Neural crest cell (in vitro differentiated cells): Measurements from ENCODE around the gene MEIOSIN. TPM values are rescaled to one million over a fixed set of nuclear protein-coding genes. Genes with fewer than 3 reads are reported as not detected.
"Not testable (repeated sequence)": the region's sequence is repeated elsewhere in the genome, so short reads cannot be mapped to it uniquely, and the experiment has no call there.

Source experiments
- DNase-seq: peaks from one replicate; pipeline ENCODE4 v3.0.0; 2021; ENCODE audit warnings: low read depth, mixed read lengths, low spot score
- H3K27ac Mint-ChIP-seq: one replicate; pipeline ENCODE4 v1.8.0; 2021; ENCODE audit warnings: mild to moderate bottlenecking, mixed read lengths; ENCODE audit not compliant: unreplicated experiment
- H3K27me3 Mint-ChIP-seq: 2 replicates; pipeline ENCODE4 v1.8.0; 2021; ENCODE audit warnings: low read depth, mild to moderate bottlenecking, mixed read lengths
- H3K36me3 Mint-ChIP-seq: 2 replicates; pipeline ENCODE4 v1.8.0; 2021; ENCODE audit warnings: low read depth, mild to moderate bottlenecking, mixed read lengths
- H3K4me1 Mint-ChIP-seq: 2 replicates; pipeline ENCODE4 v1.8.0; 2021; ENCODE audit warnings: mixed read lengths
- H3K4me3 Mint-ChIP-seq: one replicate; pipeline ENCODE4 v1.8.0; 2021; ENCODE audit warnings: mild to moderate bottlenecking, mixed read lengths
- H3K9me3 Mint-ChIP-seq: 2 replicates; pipeline ENCODE4 v1.8.0; 2021; ENCODE audit warnings: mixed read lengths
- total RNA-seq: library from RNA; stranded (reverse); gene quantifications from 2 replicates; pipeline ENCODE4 v1.2.1, GENCODE V29; 2021
- TF ChIP-seq, protein P1 (sequence below): fragments of 200-600 bp; sonication (generic); conservative IDR thresholded peaks from 2 replicates; pipeline ENCODE4 v1.5.0; 2021; ENCODE audit warnings: antibody characterized with exemption, mild to moderate bottlenecking

The MEIOSIN gene
- total RNA-seq, 1 donor from 2014 or later, result not detected

DNA sequence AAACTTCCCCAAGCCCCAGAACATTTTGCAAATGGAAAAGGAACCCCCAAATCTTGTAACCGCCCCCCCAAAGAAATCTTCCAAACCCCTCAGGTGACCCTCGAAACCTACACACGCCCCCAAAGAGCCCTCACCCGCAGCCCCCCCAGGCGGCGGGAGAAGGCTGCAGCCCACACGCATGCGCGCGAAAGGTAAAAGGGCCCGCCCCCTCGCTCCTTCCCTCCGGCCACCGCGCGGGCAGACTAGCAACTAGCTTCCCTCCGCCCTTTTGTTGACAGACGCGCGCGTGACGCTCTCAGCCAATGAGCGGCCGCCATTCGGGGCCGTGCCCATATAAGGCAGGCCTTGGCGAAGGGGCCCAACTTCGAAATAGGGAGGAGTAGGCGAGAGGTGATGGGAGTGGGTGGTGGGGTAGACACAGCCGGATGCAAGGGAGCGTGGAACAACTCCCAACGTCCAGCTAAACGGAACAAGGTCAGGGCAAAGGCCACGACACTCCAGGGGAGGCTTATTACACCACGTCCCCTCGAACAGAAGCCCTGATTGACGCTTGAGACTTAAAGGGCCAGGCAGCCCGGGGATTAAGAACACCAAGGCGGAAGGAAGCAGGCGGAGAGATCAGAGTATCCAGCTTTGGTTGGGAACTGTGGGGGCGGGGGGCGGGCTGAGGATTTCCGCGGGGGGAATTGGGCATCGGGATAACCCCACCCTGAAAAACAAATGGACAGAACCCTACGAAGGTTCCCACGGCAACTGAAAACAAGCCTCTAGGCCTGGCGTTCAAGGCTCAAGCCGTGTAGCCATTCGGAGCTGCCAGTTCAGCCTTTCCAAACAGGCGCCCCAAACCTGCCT, 15.9 kb upstream of the MEIOSIN start:
- Mint-ChIP-seq H3K36me3 (peaks cover 9% of the 10 kb centered on the region), H3K27me3 (no peaks in the 10 kb centered on the region), H3K4me3 (peak overlapping the region; percentile 96), H3K9me3 (no peaks in the 10 kb centered on the region), H3K27ac (peak overlapping the region; percentile 99), H3K4me1 (peaks cover 42% of the 10 kb centered on the region)
- DNase-seq, result peak; percentile 95
- TF ChIP-seq, protein P1, sequence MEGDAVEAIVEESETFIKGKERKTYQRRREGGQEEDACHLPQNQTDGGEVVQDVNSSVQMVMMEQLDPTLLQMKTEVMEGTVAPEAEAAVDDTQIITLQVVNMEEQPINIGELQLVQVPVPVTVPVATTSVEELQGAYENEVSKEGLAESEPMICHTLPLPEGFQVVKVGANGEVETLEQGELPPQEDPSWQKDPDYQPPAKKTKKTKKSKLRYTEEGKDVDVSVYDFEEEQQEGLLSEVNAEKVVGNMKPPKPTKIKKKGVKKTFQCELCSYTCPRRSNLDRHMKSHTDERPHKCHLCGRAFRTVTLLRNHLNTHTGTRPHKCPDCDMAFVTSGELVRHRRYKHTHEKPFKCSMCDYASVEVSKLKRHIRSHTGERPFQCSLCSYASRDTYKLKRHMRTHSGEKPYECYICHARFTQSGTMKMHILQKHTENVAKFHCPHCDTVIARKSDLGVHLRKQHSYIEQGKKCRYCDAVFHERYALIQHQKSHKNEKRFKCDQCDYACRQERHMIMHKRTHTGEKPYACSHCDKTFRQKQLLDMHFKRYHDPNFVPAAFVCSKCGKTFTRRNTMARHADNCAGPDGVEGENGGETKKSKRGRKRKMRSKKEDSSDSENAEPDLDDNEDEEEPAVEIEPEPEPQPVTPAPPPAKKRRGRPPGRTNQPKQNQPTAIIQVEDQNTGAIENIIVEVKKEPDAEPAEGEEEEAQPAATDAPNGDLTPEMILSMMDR, result no peak

DNA sequence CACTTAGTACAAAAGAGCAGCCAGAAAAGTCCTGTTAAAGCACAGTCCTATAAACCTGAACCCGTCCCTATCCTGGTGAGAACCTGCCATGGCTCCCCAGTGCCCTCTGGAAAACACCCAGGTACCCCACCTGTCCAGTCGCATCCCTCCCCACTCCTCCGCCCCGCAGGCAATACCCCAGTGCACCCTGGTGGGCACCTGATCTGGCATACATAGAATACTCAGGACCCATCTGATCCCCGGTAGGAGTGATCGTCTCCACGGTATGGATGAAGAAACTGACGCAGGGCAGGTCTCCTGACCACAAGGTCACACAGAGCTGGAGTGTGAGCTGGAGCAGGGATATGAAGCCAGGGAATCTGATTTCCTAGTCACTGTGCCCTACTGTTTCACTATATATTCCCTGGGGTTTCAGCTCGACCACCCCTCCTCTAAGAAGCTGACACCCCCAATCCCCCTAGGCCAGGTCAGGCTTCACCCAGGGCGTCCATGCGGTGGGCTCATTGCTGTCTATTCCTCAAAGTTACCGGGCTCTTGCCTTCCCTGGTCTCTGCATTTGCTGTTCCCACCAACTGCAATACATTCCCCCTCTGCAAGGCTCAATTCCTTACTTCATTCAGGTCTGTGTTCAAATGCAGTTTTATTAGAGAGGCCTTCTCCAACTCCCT, 15.1 kb upstream of the MEIOSIN start:
- Mint-ChIP-seq H3K4me1 (peaks cover 42% of the 10 kb centered on the region), H3K27ac (peak overlapping the region; percentile 99), H3K9me3 (no peaks in the 10 kb centered on the region), H3K4me3 (peak overlapping the region; percentile 96), H3K27me3 (no peaks in the 10 kb centered on the region), H3K36me3 (peaks cover 9% of the 10 kb centered on the region)
- no peak for DNase-seq
- TF ChIP-seq, protein P1, result no peak

DNA sequence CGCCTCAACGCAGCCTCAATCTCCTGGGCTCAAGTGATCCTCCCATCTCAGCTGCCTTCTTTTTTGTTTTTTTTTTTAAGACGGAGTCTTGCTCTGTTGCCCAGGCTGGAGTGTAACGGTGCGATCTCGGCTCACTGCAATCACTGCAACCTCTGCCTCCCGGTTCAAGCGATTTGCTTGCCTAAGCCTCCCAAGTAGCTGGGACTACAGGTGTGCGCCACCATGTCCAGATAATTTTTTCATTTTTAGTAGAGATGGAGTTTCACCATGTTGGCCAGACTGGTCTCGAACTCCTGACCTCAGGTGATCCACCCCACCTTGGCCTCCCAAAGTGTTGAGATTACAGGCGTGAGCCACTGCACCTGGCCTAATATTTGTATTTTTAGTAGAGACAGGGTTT, 13.2 kb upstream of the MEIOSIN start:
- not testable (repeated sequence) for H3K27me3 Mint-ChIP-seq, H3K27ac Mint-ChIP-seq, DNase-seq, H3K9me3 Mint-ChIP-seq, H3K4me3 Mint-ChIP-seq, H3K36me3 Mint-ChIP-seq
- H3K4me1 Mint-ChIP-seq, result peaks cover 38% of the 10 kb centered on the region

DNA sequence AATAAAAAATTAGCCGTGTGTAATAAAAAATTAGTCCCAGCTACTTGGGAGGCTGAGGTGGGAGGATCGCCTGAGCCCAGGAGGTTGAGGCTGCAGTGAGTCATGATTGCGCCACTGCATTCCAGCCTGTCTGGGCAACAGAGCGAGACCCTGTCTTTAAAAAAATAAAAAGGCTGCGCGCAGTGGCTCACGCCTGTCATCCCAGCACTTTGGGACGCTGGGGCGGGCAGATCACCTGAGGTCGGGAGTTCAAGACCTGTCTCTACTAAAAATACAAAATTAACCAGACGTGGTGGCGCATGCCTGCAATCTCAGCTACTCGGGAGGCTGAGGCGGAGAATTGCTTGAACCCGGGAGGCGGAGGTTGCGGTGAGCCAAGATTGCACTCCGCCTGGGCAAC, 4.6 kb upstream of the MEIOSIN start:
- not testable (repeated sequence) for DNase-seq, H3K36me3 Mint-ChIP-seq, H3K27me3 Mint-ChIP-seq, H3K27ac Mint-ChIP-seq, H3K9me3 Mint-ChIP-seq
- peaks cover 23% of the 10 kb centered on the region for H3K4me1 Mint-ChIP-seq
- peak overlapping the region; percentile 83 for H3K4me3 Mint-ChIP-seq

DNA sequence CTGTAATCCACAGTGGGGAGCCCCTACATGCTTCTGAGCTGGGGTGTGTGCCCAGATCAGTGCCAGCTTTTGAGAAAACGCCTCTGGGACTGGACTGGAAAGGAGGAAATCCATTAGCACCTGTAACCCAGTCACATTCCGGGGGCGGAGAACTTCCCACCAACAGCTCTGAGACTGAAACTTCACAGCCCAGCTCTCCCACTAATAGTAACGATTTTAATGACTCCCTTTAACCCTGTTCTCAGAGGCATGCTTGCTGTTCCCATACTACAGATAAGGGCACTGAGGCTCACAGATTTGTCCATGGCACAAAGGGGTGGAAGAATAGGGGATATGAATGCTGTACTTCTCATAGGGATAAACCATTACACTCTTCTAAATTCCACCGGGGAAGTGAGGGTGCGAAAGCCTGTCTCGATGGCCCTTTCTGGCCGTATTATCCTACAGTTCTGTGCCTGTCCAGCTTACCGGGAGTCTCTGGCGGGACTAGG, 3.4 kb upstream of the MEIOSIN start:
- H3K9me3 Mint-ChIP-seq, result no peaks in the 10 kb centered on the region

More for the DNA sequence above, 3.4 kb upstream of the MEIOSIN start:
- no peak for DNase-seq
- TF ChIP-seq, protein P1, result no peak
- no peaks in the 10 kb centered on the region for H3K27me3 Mint-ChIP-seq
- peak overlapping the region; percentile 95 for H3K27ac Mint-ChIP-seq
- H3K4me1 Mint-ChIP-seq, result peaks cover 23% of the 10 kb centered on the region
- no peaks in the 10 kb centered on the region for H3K36me3 Mint-ChIP-seq
- peak overlapping the region; percentile 95 for H3K4me3 Mint-ChIP-seq
